HL-60 (cell line): ENCODE measurements around the gene PRKAG2.

Experiments
- DNase-seq, 2 experiments: peaks; one replicate each; pipeline ENCODE4 v3.0.0-alpha.2; 2010 to 2020; ENCODE audit warnings: low read depth in 1 of 2, low spot score in 1 of 2
- H3K27ac ChIP-seq: fragments of 250-450 bp; sonication (Bioruptor Pico); replicated peaks from 2 replicates; pipeline ENCODE4 v1.5.1; 2020; ENCODE audit warnings: mild to moderate bottlenecking, moderate library complexity
- H3K27me3 ChIP-seq: fragments of 250-450 bp; sonication (Bioruptor Pico); 2 replicates; pipeline ENCODE4 v1.5.1; 2021; ENCODE audit warnings: mild to moderate bottlenecking, moderate library complexity; ENCODE audit not compliant: insufficient read depth, poor library complexity, severe bottlenecking
- H3K4me3 ChIP-seq: replicated peaks from 2 replicates; pipeline ENCODE4 v1.5.1; 2011; ENCODE audit warnings: mild to moderate bottlenecking, control low read depth, low read length; ENCODE audit not compliant: insufficient read depth
- CTCF ChIP-seq: IDR thresholded peaks from one replicate; pipeline ENCODE4 v1.5.1; 2011; ENCODE audit warnings: low read length, control low read depth, inconsistent platforms; ENCODE audit not compliant: insufficient read depth
- GABPA ChIP-seq: IDR thresholded peaks from 2 replicates; pipeline ENCODE4 v1.6.1; 2012; ENCODE audit warnings: low read depth
- POLR2AphosphoS5 ChIP-seq: IDR thresholded peaks from 2 replicates; pipeline ENCODE4 v1.6.1; 2012; ENCODE audit warnings: low read depth
- REST ChIP-seq: IDR thresholded peaks from 2 replicates; pipeline ENCODE4 v1.6.1; 2012; ENCODE audit warnings: low read depth; ENCODE audit not compliant: insufficient replicate concordance
- SPI1 ChIP-seq: IDR thresholded peaks from 2 replicates; pipeline ENCODE4 v1.6.1; 2012; ENCODE audit warnings: low read depth, mild to moderate bottlenecking, borderline replicate concordance

The PRKAG2 gene

GRCh38 chr7:151634643-151635042 is 242.3 kb downstream of the PRKAG2 start:
- Histone ChIP-seq H3K27me3 (no peaks in the 10 kb centered on the region), H3K4me3 (no peak overlapping the region), H3K27ac (no peak overlapping the region)
- DNase-seq, result no peak
- no peak for TF ChIP-seq GABPA
- no peak for TF ChIP-seq REST
- no peak for TF ChIP-seq POLR2AphosphoS5
- no peak for TF ChIP-seq SPI1
- TF ChIP-seq CTCF, result no peak

GRCh38 chr7:151633516-151633812 is 243.5 kb downstream of the PRKAG2 start:
- Histone ChIP-seq H3K27ac (peak overlapping the region; percentile 70), H3K27me3 (no peaks in the 10 kb centered on the region), H3K4me3 (no peak overlapping the region)
- TF ChIP-seq CTCF, result no peak
- TF ChIP-seq REST, result no peak
- no peak for TF ChIP-seq GABPA
- TF ChIP-seq SPI1, result no peak
- no peak for TF ChIP-seq POLR2AphosphoS5
- no peak for DNase-seq

- DNase-seq, result peak; percentile 89 to 91
- H3K27me3 ChIP-seq, result no peaks in the 10 kb centered on the region
- TF ChIP-seq POLR2AphosphoS5 (peak; percentile 47; the same call in 1 of the 2 replicates), REST (no peak), CTCF (no peak), SPI1 (peak; percentile 98), GABPA (no peak)
- H3K27ac ChIP-seq, result peak overlapping the region; percentile 70
- H3K4me3 ChIP-seq, result peak overlapping the region; percentile 64
Observed at GRCh38 chr7:151632750-151633515, 244.0 kb downstream of the PRKAG2 start.
